ENCODE data around the gene DEPDC5. TPM values are rescaled to one million over a fixed set of nuclear protein-coding genes. Genes with fewer than 3 reads are reported as not detected.

The DEPDC5 gene
- total and polyA plus RNA-seq, 2 of the 8 experiments (the other 6 are each of a cell fraction or from before 2014, with no cell fraction given) = 18.3 to 26.5 TPM

GRCh38 chr22:31812977-31813605, 59.3 kb downstream of the DEPDC5 start:
- Histone ChIP-seq H2AK5ac (ENCODE audit: low read depth, low read length) (no peak overlapping the region), H4K5ac (ENCODE audit: insufficient read length, low read depth, low read length) (no peak overlapping the region), H2AFZ (ENCODE audit: low read length) (no peak overlapping the region), H2BK5ac (ENCODE audit: low read depth, low read length) (no peak overlapping the region), H3K79me2 (ENCODE audit: control insufficient read depth in 1 of 2, insufficient read depth in 2 of 2, low read length in 2 of 2) (no peaks in the 10 kb centered on the region), H2BK120ac (replicated peaks; ENCODE audit: low read depth, low read length) (no peak overlapping the region), H3K4me3 (ENCODE audit: extremely low read depth in 1 of 4, insufficient read depth in 2 of 4, low read depth in 3 of 4, low read length in 4 of 4) (no peak overlapping the region), H3K27me3 (replicated peaks in 1 of 4; ENCODE audit: control insufficient read depth in 3 of 4, extremely low read depth in 1 of 4, insufficient read depth in 3 of 4, low read length in 3 of 4) (no peaks in the 10 kb centered on the region), H3K4me1 (replicated peaks in 1 of 4; ENCODE audit: control insufficient read depth in 3 of 4, insufficient read depth in 4 of 4, low read length in 3 of 4) (no peaks in the 10 kb centered on the region), H3K4me2 (ENCODE audit: insufficient read depth in 1 of 2, low read depth in 2 of 2, low read length in 2 of 2) (no peak overlapping the region), H3K79me1 (ENCODE audit: low read depth, low read length) (no peaks in the 10 kb centered on the region), H2BK12ac (ENCODE audit: low read depth, low read length) (no peak overlapping the region), H3K36me3 (ENCODE audit: control insufficient read depth in 2 of 4, insufficient read depth in 4 of 4, low read length in 3 of 4) (peaks cover 0 to 25% (median 17%) of the 10 kb centered on the region in 4 experiments; a peak in 6 of 8 replicates), H3K9me3 (ENCODE audit: insufficient read depth in 2 of 2, low read depth in 1 of 2, low read length in 1 of 2) (no peaks in the 10 kb centered on the region), H4K8ac (ENCODE audit: extremely low read depth, insufficient read depth, low read length) (no peak overlapping the region), H3K14ac (ENCODE audit: insufficient read length) (no peak overlapping the region), H3K4ac (replicated peaks; ENCODE audit: insufficient read length, low read depth, low read length) (no peak overlapping the region), H3K56ac (replicated peaks; ENCODE audit: insufficient read length, low read depth, low read length) (no peak overlapping the region), H2BK15ac (ENCODE audit: low read length) (no peak overlapping the region), H3K23me2 (ENCODE audit: low read depth, low read length) (no peaks in the 10 kb centered on the region), H3K18ac (ENCODE audit: extremely low read depth, low read length) (no peak overlapping the region), H3K27ac (ENCODE audit: low read depth, low read length) (no peak overlapping the region), H3K9ac (replicated peaks in 1 of 4; ENCODE audit: extremely low read depth in 1 of 4, low read depth in 3 of 4, low read length in 3 of 4) (no peak overlapping the region), H2BK20ac (ENCODE audit: low read length) (no peak overlapping the region), H4K91ac (replicated peaks; ENCODE audit: insufficient read length, low read length) (no peak overlapping the region), H4K20me1 (replicated peaks in 1 of 2; ENCODE audit: control insufficient read depth in 1 of 2, insufficient read depth in 2 of 2, low read length in 2 of 2) (no peaks in the 10 kb centered on the region), H3K23ac (ENCODE audit: insufficient read length) (no peak overlapping the region)
- DNase-seq (ENCODE audit: low read depth in 1 of 2, low spot score in 2 of 2) = no peak
- FAIRE-seq = no peak
- WGBS, 2 experiments (ENCODE audit: extremely low coverage in 1 of 2, insufficient coverage in 1 of 2, insufficient read length in 1 of 2, insufficient replicate concordance in 2 of 2, low coverage in 1 of 2, low lambda C conversion rate in 2 of 2, missing lambda C conversion rate in 1 of 2) = 92% methylated on average over 6 of the region's 6 CpGs; no CpG with 5 or more reads in 1 of the 2 experiments
- CTCF ChIA-PET (ENCODE audit: partially characterized antibody) = interaction anchor here (0.6 to 1.4 kb wide), 4 partner anchors 14 to 716 kb away, joined by 3 to 7 read pairs (median 3); no protein-coding TSS in a partner anchor
- POLR2A ChIA-PET (ENCODE audit: partially characterized antibody) = interaction anchor here (1.2 kb wide), 1 partner anchor 134 kb away, joined by 3 read pairs; no protein-coding TSS in a partner anchor
- no peak for TF ChIP-seq CHD1 (IDR thresholded peaks at IDR 0.05; ENCODE audit: low read depth, low read length)
- TF ChIP-seq USF2 (IDR thresholded peaks at IDR 0.05; ENCODE audit: low read length) = no peak
- TF ChIP-seq POLR2AphosphoS5 (IDR thresholded peaks at IDR 0.05; ENCODE audit: low read depth, low read length) = no peak
- no peak for TF ChIP-seq POU5F1 (IDR thresholded peaks at IDR 0.05; ENCODE audit: low read depth, low read length)
- no peak for TF ChIP-seq CHD2 (IDR thresholded peaks at IDR 0.05; ENCODE audit: low read length)
- no peak for TF ChIP-seq CTBP2 (IDR thresholded peaks at IDR 0.05; ENCODE audit: borderline replicate concordance, insufficient read depth, insufficient read length, low read length)
- TF ChIP-seq BCL11A (IDR thresholded peaks at IDR 0.05; ENCODE audit: low read depth in 2 of 2, low read length in 2 of 2) = no peak
- TF ChIP-seq RFX5 (IDR thresholded peaks at IDR 0.05; ENCODE audit: borderline replicate concordance, low read depth, low read length) = no peak
